Stimulated activated CD4-positive, alpha-beta T cell treated with anti-CD3 and anti-CD28 coated beads, Interleukin-12 subunit alpha, Interleukin-12 subunit beta, amount 100 ng/mL, for 24 hours (primary cell): ENCODE results near the gene CGB2.

Source experiments
- DNase-seq, 2 experiments: peaks; one replicate each; pipeline ENCODE4 v3.0.0-alpha.2; 2020; ENCODE audit warnings: low read depth in 2 of 2

Gene CGB2

GRCh38 chr19:49031642-49032301, at the start of gene CGB2:
CGB2 (plus strand) TSS chr19:49031890; CDS start chr19:49032096, 206 bp downstream.
- peak; percentile 44 to 71 for DNase-seq

- DNase-seq, result no peak
Observed at GRCh38 chr19:48982280-48982679, 49.4 kb upstream of the CGB2 start.

GRCh38 chr19:48985711-48986110, 46.0 kb upstream of the CGB2 start:
- no peak for DNase-seq

GRCh38 chr19:48986211-48986610, 45.5 kb upstream of the CGB2 start:
- DNase-seq, result no peak

- no peak for DNase-seq
Observed at GRCh38 chr19:48987323-48987722, 44.4 kb upstream of the CGB2 start.

- DNase-seq, result no peak
Observed at GRCh38 chr19:48988286-48988685, 43.4 kb upstream of the CGB2 start.

GRCh38 chr19:48988860-48989259, 42.8 kb upstream of the CGB2 start:
- DNase-seq, result no peak

GRCh38 chr19:48989701-48990291, 41.9 kb upstream of the CGB2 start:
- DNase-seq, result no peak

- no peak for DNase-seq
Observed at GRCh38 chr19:48990400-48990799, 41.3 kb upstream of the CGB2 start.

- no peak for DNase-seq
Observed at GRCh38 chr19:48991011-48991609, 40.6 kb upstream of the CGB2 start.

- DNase-seq, result no peak
Observed at GRCh38 chr19:48991873-48992580, 39.7 kb upstream of the CGB2 start.

- no peak for DNase-seq
Observed at GRCh38 chr19:48992581-48993174, 39.0 kb upstream of the CGB2 start.

GRCh38 chr19:48993175-48994034, 38.3 kb upstream of the CGB2 start, which contains the start of the genes GYS1 and RUVBL2:
GYS1 (minus strand) TSS chr19:48993309; CDS start chr19:48993112, 197 bp downstream.
RUVBL2 (plus strand) TSS chr19:48993887; CDS start chr19:48993912, 25 bp downstream.
- peak; percentile 99 for DNase-seq

- DNase-seq, result no peak
Observed at GRCh38 chr19:48994035-48994386, 37.7 kb upstream of the CGB2 start.

- DNase-seq, result peak in 1 of 2 experiments; percentile 48
Observed at GRCh38 chr19:48997972-48998371, 33.7 kb upstream of the CGB2 start.

- peak in 1 of 2 experiments; percentile 61 for DNase-seq
Observed at GRCh38 chr19:48999481-49000325, 32.0 kb upstream of the CGB2 start.

- DNase-seq, result no peak
Observed at GRCh38 chr19:49004133-49004532, 27.6 kb upstream of the CGB2 start.

GRCh38 chr19:49004964-49005614, 26.6 kb upstream of the CGB2 start:
- no peak for DNase-seq

- DNase-seq, result no peak
Observed at GRCh38 chr19:49006905-49007304, 24.8 kb upstream of the CGB2 start.

- no peak for DNase-seq
Observed at GRCh38 chr19:49009828-49010227, 21.9 kb upstream of the CGB2 start.
